K562 (cell line): ENCODE results near the gene DTNB. TPM values are rescaled to one million over a fixed set of nuclear protein-coding genes. Genes with fewer than 3 reads are reported as not detected.
"Not testable (repeated sequence)": the region's sequence is repeated elsewhere in the genome, so short reads cannot be mapped to it uniquely, and the experiment has no call there.

Experiments used
- ATAC-seq: fragments of 200-7000 bp; cut with Tn5 transposase; 3 replicates; pipeline ENCODE4 v1.9.1; 2020; ENCODE audit warnings: moderate library complexity
- BruUV-seq: library from RNA; stranded (reverse); fragments of 400-500 nt; replicated peaks from 2 replicates; lab custom pipeline; 2021; lab: Mats Ljungman, UMichigan
- CTCF ChIA-PET: fragments of 300-600 bp; formaldehyde crosslinking; extraction: SDS; loops from one replicate; lab custom pipeline; 2021; ENCODE audit warnings: low intra/inter-chr PET ratio; lab: Yijun Ruan, JAX
- POLR2A ChIA-PET: fragments of 300-600, 350-650 bp; sonication (Branson Sonifier 250); formaldehyde crosslinking; extraction: SDS; loops from one replicate; lab custom pipeline; 2021; ENCODE audit warnings: antibody characterized with exemption, inconsistent platforms; lab: Yijun Ruan, JAX
- DNase-seq, 4 experiments: peaks; one replicate each; pipeline versions ENCODE4 v3.0.0 to v3.0.0-alpha.2; 2011 to 2018; ENCODE audit warnings: low spot score in 3 of 4, mixed read lengths in 3 of 4; ENCODE audit errors: extremely low read depth in 1 of 4
- FAIRE-seq: peaks from 2 replicates; lab custom pipeline; 2011; peaks lifted over from hg19 to GRCh38; lab: Jason Lieb, UNC
- H2AFZ ChIP-seq: 2 replicates; pipeline ENCODE4 v1.6.0; 2011; ENCODE audit warnings: low read depth, low read length, control low read depth, inconsistent platforms
- H3K27ac ChIP-seq: fragments of 200-600 bp; 3 replicates; pipeline ENCODE4 v1.8.0; 2011; ENCODE audit warnings: low read depth, mild to moderate bottlenecking, control low read depth, inconsistent platforms, low read length, moderate library complexity, mixed read lengths; ENCODE audit errors: extremely low read depth
- H3K27me3 ChIP-seq, 2 experiments: fragments of 300-600 bp in 1 of 2; 2 replicates in 1 of 2; 3 replicates in 1 of 2; pipeline versions ENCODE4 v1.6.0 to v1.8.0; 2011; ENCODE audit warnings: inconsistent platforms in 2 of 2, low read length in 2 of 2, mild to moderate bottlenecking in 1 of 2, mixed read lengths in 1 of 2, moderate library complexity in 1 of 2; ENCODE audit not compliant: control insufficient read depth in 2 of 2, insufficient read depth in 2 of 2
- H3K36me3 ChIP-seq: fragments of 300-600 bp; 3 replicates; pipeline ENCODE4 v1.8.0; 2011; ENCODE audit warnings: mild to moderate bottlenecking, low read length, inconsistent platforms; ENCODE audit not compliant: control insufficient read depth, insufficient read depth
- H3K4me1 ChIP-seq, 2 experiments: fragments of 200-600 bp in 1 of 2; replicated peaks in 1 of 2; 2 replicates in 1 of 2; 3 replicates in 1 of 2; pipeline versions ENCODE4 v1.5.1 to v1.8.0; 2011; ENCODE audit warnings: inconsistent platforms in 2 of 2, low read length in 2 of 2, mild to moderate bottlenecking in 1 of 2, mixed read lengths in 1 of 2, moderate library complexity in 1 of 2; ENCODE audit not compliant: control insufficient read depth in 2 of 2, insufficient read depth in 2 of 2
- H3K4me2 ChIP-seq: 2 replicates; pipeline ENCODE4 v1.6.1; 2011; ENCODE audit warnings: low read length, control low read depth, inconsistent platforms, mixed read lengths; ENCODE audit not compliant: insufficient read depth
- H3K4me3 ChIP-seq: fragments of 200-600 bp; sonication (generic), shearing (Covaris generic); 2 replicates; pipeline ENCODE4 v1.5.1; 2016; ENCODE audit warnings: control low read depth, inconsistent platforms
- H3K79me2 ChIP-seq: fragments of 200-600 bp; 3 replicates; pipeline ENCODE4 v1.8.0; 2011; ENCODE audit warnings: low read length, inconsistent platforms; ENCODE audit not compliant: control insufficient read depth, insufficient read depth
- H3K9ac ChIP-seq, 2 experiments: 2 replicates each; pipeline versions ENCODE4 v1.6.0 to v1.6.1; 2011; ENCODE audit warnings: low read depth in 2 of 2, low read length in 2 of 2, control low read depth in 1 of 2, inconsistent platforms in 1 of 2, mild to moderate bottlenecking in 1 of 2, mixed read lengths in 1 of 2; ENCODE audit not compliant: insufficient read depth in 1 of 2
- H3K9me1 ChIP-seq: one replicate; pipeline ENCODE4 v1.6.0; 2011; ENCODE audit warnings: inconsistent platforms, mild to moderate bottlenecking, low read length, moderate library complexity; ENCODE audit not compliant: control insufficient read depth, insufficient read depth
- H3K9me3 ChIP-seq: replicated peaks from 2 replicates; pipeline ENCODE4 v1.5.1; 2011; ENCODE audit warnings: low read depth, low read length, inconsistent platforms; ENCODE audit not compliant: control insufficient read depth, insufficient read depth
- H4K20me1 ChIP-seq: replicated peaks from 2 replicates; pipeline ENCODE4 v1.6.1; 2011; ENCODE audit warnings: low read length, inconsistent platforms, mixed read lengths; ENCODE audit not compliant: control insufficient read depth, insufficient read depth
- MCM3 ChIP-seq: fragments of 450-650 bp; IDR thresholded peaks from 2 replicates; pipeline ENCODE4 v1.6.1; 2016
- RBFOX2 ChIP-seq: fragments of 200-400 bp; formaldehyde crosslinking; IDR thresholded peaks from 2 replicates; pipeline ENCODE4 v1.6.1; 2017; ENCODE audit warnings: low read depth, mild to moderate bottlenecking, low read length, moderate library complexity
- SMARCE1 ChIP-seq: fragments of 450-650 bp; IDR thresholded peaks from 2 replicates; pipeline ENCODE4 v1.7.1; 2016; ENCODE audit warnings: mild to moderate bottlenecking
- THAP12 ChIP-seq: fragments of 250-450 bp; sonication (Bioruptor Pico); IDR thresholded peaks from 2 replicates; pipeline ENCODE4 v1.9.0; 2021; ENCODE audit warnings: mild to moderate bottlenecking, inconsistent platforms
- ZC3H8 ChIP-seq: fragments of 450-650 bp; IDR thresholded peaks from 2 replicates; pipeline ENCODE4 v1.6.1; 2017
- ZNF146 ChIP-seq: IDR thresholded peaks from one replicate; pipeline ENCODE4 v1.6.1; 2018; ENCODE audit warnings: missing compliant biosample characterization; ENCODE audit not compliant: unreplicated experiment
- ZNF609 ChIP-seq: sonication (generic); formaldehyde crosslinking; IDR thresholded peaks from 2 replicates; pipeline ENCODE4 v1.8.1; 2023; ENCODE audit warnings: missing genetic modification reagents, mild to moderate bottlenecking, borderline replicate concordance
- WGBS: fragments of 100-300 bp; shearing (Covaris generic); methylation state at CpG from one replicate; pipeline ENCODE4 v1.1.6; 2016; ENCODE audit warnings: low coverage, mixed read lengths; ENCODE audit not compliant: insufficient coverage; ENCODE audit errors: missing lambda C conversion rate; 5-methylcytosine and 5-hydroxymethylcytosine counted together
- in situ Hi-C: fragments of 300-500 bp; cut with MboI; formaldehyde crosslinking; loops from 4 replicates; pipeline ENCODE4 v1.15.0; 2018; ENCODE audit warnings: inconsistent platforms, mixed read lengths
- intact Hi-C: fragments of 100-400 bp; cut with micrococcal nuclease; formaldehyde crosslinking; loops from 2 replicates; pipeline ENCODE4 v1.14.2; 2022
- polyA plus RNA-seq, 8 experiments: library from polyadenylated mRNA; depleted of rRNA in 4 of 8; stranded (reverse) in 5 of 8; unstranded in 3 of 8; fragments of >200 nt; fragmentation: Nextera tagmentation in 2 of 8; fragmentation: Illumina TruSeq in 1 of 8; extraction: Ambion mirVana in 2 of 8; extraction: Trizol in 1 of 8; gene quantifications; 2 replicates each; pipeline versions ENCODE4 v1.2.1 to v1.2.3, GENCODE V29; 2011 to 2014; ENCODE audit warnings: inconsistent platforms in 1 of 8, missing spikeins in 1 of 8
- total RNA-seq, 7 experiments: library from RNA; depleted of rRNA in 6 of 7; stranded (reverse); fragments of >200 nt in 6 of 7; fragmentation: Illumina TruSeq in 2 of 7; extraction: Trizol in 2 of 7; gene quantifications; 2 replicates each; pipeline versions ENCODE4 v1.2.1 to v1.2.3, GENCODE V29; 2011 to 2021; ENCODE audit warnings: low replicate concordance in 1 of 7

Gene DTNB
- total and polyA plus RNA-seq, 9 of the 15 experiments (the other 6 are each of a cell fraction or from before 2014, with no cell fraction given): 0.18 to 2.0 (median 0.77) TPM; not detected in 2

- H3K27me3 ChIP-seq, H4K20me1 ChIP-seq, H3K27ac ChIP-seq, DNase-seq, H3K79me2 ChIP-seq, intact Hi-C loops, FAIRE-seq, BruUV-seq, POLR2A ChIA-PET, H3K36me3 ChIP-seq, H3K4me1 ChIP-seq, in situ Hi-C loops, CTCF ChIA-PET, H3K4me3 ChIP-seq, ATAC-seq, H3K9me3 ChIP-seq, H3K9ac ChIP-seq, H3K4me2 ChIP-seq, H3K9me1 ChIP-seq, H2AFZ ChIP-seq: not testable (repeated sequence)
- WGBS: 0% methylated on average over 4 of the region's 7 CpGs
- TF ChIP-seq ZNF146: peak; percentile 57
- TF ChIP-seq, all 486 proteins: peak for 1; not testable (repeated sequence) for 485
Measured at GRCh38 chr2:25413409-25413808, 260.0 kb downstream of the DTNB start.

GRCh38 chr2:25411753-25412152 lies 261.6 kb downstream of the DTNB start:
- Histone ChIP-seq H2AFZ (no peak overlapping the region), H3K9ac (no peak overlapping the region), H3K36me3 (no peaks in the 10 kb centered on the region), H3K27me3 (peaks cover 2 to 5% of the 10 kb centered on the region in 2 experiments; a peak in 1 of 5 replicates), H3K9me3 (no peaks in the 10 kb centered on the region; the same call in 1 of the 2 replicates), H3K9me1 (no peaks in the 10 kb centered on the region), H4K20me1 (no peaks in the 10 kb centered on the region), H3K79me2 (no peaks in the 10 kb centered on the region), H3K4me1 (no peaks in the 10 kb centered on the region), H3K27ac (no peak overlapping the region), H3K4me3 (no peak overlapping the region), H3K4me2 (no peak overlapping the region)
- no TSS peak for BruUV-seq
- 1% methylated on average over 6 of the region's 6 CpGs for WGBS
- no peak for FAIRE-seq
- intact Hi-C loops (no loop called here), in situ Hi-C loops (no loop called here)
- no peak for ATAC-seq
- ChIA-PET POLR2A (interaction anchor here (0.8 kb wide), 1 partner anchor 14 kb away, joined by 3 read pairs; no protein-coding TSS in a partner anchor), CTCF (no interaction called here)
- no peak for DNase-seq
- TF ChIP-seq RBFOX2 (no peak), THAP12 (CRISPR knock-in tag) (no peak), MCM3 (no peak), ZNF609 (CRISPR knock-in tag) (no peak), ZC3H8 (no peak), SMARCE1 (no peak)
